Natural killer cell treated with Interleukin-12 subunit alpha and Interleukin-12 subunit beta and Interleukin-15 and Interleukin-18, amount 100 ng/mL, for 72 hours (primary cell): ENCODE measurements around the gene GNG8. TPM values are rescaled to one million over a fixed set of nuclear protein-coding genes. Genes with fewer than 3 reads are reported as not detected.

Source experiments
- ATAC-seq, 2 donors: fragments of 150-1000 bp; cut with Tn5 transposase in 1 of 2; sonication (Bioruptor Pico), chemical (Tn5 transposase) in 1 of 2; 2 replicates each; pipeline ENCODE4 v1.10.0; 2021
- DNase-seq: peaks from one replicate; pipeline ENCODE4 v3.0.0; 2022; ENCODE audit warnings: low spot score
- H3K27ac Mint-ChIP-seq, 2 donors: 1 replicate in 1 of 2; 2 replicates in 1 of 2; pipeline ENCODE4 v1.8.0; 2022; ENCODE audit warnings: mixed read lengths in 2 of 2, mild to moderate bottlenecking in 1 of 2, moderate library complexity in 1 of 2
- H3K27me3 Mint-ChIP-seq, 2 donors: 1 replicate in 1 of 2; 2 replicates in 1 of 2; pipeline ENCODE4 v1.8.0; 2022; ENCODE audit warnings: mixed read lengths in 2 of 2
- H3K36me3 Mint-ChIP-seq: one replicate; pipeline ENCODE4 v1.8.0; 2022; ENCODE audit warnings: mixed read lengths
- H3K4me1 Mint-ChIP-seq, 2 donors: 1 replicate in 1 of 2; 2 replicates in 1 of 2; pipeline ENCODE4 v1.8.0; 2022; ENCODE audit warnings: low read depth in 2 of 2, mixed read lengths in 2 of 2, mild to moderate bottlenecking in 1 of 2
- H3K4me3 Mint-ChIP-seq: one replicate; pipeline ENCODE4 v1.8.0; 2022; ENCODE audit warnings: mixed read lengths
- H3K9me3 Mint-ChIP-seq: 2 replicates; pipeline ENCODE4 v1.8.0; 2022; ENCODE audit warnings: mixed read lengths
- total RNA-seq, 2 donors: library from RNA; stranded (reverse); gene quantifications; one replicate each; pipeline ENCODE4 v1.2.3, GENCODE V29; 2022

Gene GNG8
- total RNA-seq, 2 donors from 2014 or later = 3.0 TPM; not detected in 1

DNA sequence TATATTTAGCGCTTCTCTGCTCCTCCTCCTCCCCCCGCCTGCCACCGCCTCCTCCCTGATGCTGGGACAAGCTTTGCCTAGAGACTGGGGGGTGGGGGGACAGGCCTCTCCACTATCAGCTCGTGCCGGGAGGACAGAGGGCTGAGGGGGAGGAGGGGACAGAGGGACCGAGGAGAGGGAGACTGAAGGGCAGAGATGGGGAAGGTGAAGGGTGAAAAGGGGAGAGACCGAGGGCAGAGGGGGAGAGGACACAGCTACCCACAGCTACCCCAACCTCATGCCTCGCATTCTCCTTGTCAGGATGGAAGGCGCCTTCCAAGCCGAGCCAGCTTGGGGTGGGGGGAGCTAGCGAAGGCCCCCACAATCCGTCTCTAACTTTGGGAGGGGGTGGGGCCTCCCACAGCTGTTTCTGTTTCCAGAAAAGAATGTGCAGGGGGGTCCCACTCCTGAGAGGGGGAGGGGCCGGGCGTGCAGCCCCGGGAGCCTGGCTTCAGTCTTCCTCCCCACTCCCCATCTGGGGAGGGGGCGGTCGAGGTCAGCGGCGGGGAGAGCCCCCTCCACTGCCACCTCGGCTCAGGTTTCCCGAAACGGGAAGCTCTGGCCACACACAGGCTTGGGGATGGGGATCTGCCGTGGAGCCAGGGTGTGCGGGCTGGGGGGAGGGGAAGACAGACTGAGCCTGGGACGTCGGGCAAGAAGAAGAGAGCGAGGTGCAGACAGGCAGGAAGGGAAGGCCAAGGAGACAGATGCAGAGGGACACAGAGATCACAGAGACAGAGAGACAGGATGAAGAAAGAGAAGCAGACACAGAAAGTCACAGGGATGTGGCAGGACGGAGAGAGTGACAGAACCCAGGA, 23.4 kb upstream of the GNG8 start:
- peaks cover 20 to 37% of the 10 kb centered on the region in 2 donors for H3K27me3 Mint-ChIP-seq
- H3K27ac Mint-ChIP-seq = no peak overlapping the region
- no peaks in the 10 kb centered on the region for H3K36me3 Mint-ChIP-seq
- no peak for DNase-seq
- H3K4me3 Mint-ChIP-seq = peak overlapping the region; percentile 78
- H3K9me3 Mint-ChIP-seq = no peaks in the 10 kb centered on the region
- ATAC-seq = no peak
- H3K4me1 Mint-ChIP-seq = peaks cover 16 to 20% of the 10 kb centered on the region in 2 donors

DNA sequence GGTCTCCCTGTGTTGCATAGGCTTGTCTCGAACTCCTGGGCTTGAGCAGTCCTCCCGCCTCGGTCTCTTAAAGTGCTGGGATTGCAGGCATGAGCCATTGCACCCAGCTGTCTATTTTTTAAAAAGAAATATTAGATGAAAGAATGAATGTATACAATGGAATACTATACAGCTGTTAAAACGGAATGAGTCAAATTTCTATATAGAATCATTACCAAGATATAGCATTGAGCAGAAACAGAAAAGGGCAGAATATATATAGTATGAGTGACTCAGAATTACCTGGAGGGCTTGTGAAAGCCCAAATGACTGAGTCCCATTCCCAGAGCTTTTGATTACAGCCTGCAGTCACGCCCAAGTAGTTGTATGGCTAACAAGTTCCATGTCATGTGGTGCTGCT, 20.5 kb upstream of the GNG8 start:
- H3K4me3 Mint-ChIP-seq = no peak overlapping the region
- no peak for ATAC-seq

DNA sequence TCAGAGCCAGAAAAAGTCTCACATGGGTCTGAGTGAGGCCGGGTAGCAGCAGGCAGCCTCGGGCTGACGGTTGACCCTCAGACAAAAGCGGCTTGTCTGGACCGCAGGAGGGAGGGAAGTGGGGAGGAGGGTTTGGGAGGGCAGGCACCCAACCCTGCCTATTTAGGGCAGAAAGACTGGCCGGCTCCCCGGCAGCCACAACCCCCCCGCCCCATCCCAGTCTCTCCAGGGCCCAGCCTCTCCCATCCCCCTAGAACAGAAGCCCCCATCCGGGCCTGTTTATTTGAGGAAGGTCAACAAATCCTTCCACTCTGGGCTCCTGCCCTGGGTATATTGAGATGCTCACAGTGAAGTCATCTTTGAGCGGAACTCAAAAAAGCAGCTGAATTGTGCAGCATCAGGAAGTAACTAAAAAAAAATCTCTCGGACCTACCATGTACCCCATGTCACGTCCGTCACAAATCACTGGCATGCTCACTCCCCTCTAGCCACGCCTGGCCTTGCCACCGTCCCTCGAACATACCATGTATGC, 18.7 kb upstream of the GNG8 start:
- no peak for DNase-seq
- H3K27me3 Mint-ChIP-seq = peaks cover 35 to 54% of the 10 kb centered on the region in 2 donors
- H3K4me3 Mint-ChIP-seq = no peak overlapping the region
- H3K27ac Mint-ChIP-seq = peak overlapping the region in 1 of 2 donors; percentile 9
- ATAC-seq = peak in 1 of 2 donors; percentile 24
- H3K36me3 Mint-ChIP-seq = no peaks in the 10 kb centered on the region
- H3K9me3 Mint-ChIP-seq = no peaks in the 10 kb centered on the region
- peaks cover 3 to 5% of the 10 kb centered on the region in 2 donors for H3K4me1 Mint-ChIP-seq

More for the DNA sequence above, 20.5 kb upstream of the GNG8 start:
- Mint-ChIP-seq H3K36me3 (no peaks in the 10 kb centered on the region), H3K27ac (no peak overlapping the region), H3K4me1 (peaks cover 7 to 13% of the 10 kb centered on the region in 2 donors), H3K9me3 (no peaks in the 10 kb centered on the region), H3K27me3 (peaks cover 27 to 40% of the 10 kb centered on the region in 2 donors)
- DNase-seq = no peak

DNA sequence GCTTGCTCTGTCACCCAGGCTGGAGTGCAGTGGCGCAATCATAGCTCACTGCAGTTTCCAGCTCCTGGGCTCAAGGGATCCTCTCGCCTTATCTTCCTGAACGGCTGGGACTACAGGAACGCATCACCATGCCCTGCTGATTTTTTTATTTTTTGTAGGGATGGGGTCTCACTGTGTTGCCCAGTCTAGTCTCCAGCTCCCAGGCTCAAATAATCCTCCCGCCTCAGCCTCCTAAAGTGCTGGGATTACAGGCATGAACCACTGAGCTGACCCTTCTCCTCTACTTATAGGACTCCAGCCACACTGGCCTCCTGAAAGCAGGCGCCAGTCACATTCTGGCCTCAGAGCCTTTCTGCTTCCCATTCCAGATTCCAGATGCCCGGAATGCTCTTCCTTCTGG, 14.4 kb upstream of the GNG8 start:
- H3K27me3 Mint-ChIP-seq = peaks cover 37 to 59% of the 10 kb centered on the region in 2 donors
- no peak for DNase-seq
- no peaks in the 10 kb centered on the region for H3K9me3 Mint-ChIP-seq
- no peaks in the 10 kb centered on the region for H3K36me3 Mint-ChIP-seq
- ATAC-seq = no peak
- no peak overlapping the region for H3K27ac Mint-ChIP-seq
- peaks cover 0 to 8% of the 10 kb centered on the region in 2 donors for H3K4me1 Mint-ChIP-seq
- H3K4me3 Mint-ChIP-seq = no peak overlapping the region

DNA sequence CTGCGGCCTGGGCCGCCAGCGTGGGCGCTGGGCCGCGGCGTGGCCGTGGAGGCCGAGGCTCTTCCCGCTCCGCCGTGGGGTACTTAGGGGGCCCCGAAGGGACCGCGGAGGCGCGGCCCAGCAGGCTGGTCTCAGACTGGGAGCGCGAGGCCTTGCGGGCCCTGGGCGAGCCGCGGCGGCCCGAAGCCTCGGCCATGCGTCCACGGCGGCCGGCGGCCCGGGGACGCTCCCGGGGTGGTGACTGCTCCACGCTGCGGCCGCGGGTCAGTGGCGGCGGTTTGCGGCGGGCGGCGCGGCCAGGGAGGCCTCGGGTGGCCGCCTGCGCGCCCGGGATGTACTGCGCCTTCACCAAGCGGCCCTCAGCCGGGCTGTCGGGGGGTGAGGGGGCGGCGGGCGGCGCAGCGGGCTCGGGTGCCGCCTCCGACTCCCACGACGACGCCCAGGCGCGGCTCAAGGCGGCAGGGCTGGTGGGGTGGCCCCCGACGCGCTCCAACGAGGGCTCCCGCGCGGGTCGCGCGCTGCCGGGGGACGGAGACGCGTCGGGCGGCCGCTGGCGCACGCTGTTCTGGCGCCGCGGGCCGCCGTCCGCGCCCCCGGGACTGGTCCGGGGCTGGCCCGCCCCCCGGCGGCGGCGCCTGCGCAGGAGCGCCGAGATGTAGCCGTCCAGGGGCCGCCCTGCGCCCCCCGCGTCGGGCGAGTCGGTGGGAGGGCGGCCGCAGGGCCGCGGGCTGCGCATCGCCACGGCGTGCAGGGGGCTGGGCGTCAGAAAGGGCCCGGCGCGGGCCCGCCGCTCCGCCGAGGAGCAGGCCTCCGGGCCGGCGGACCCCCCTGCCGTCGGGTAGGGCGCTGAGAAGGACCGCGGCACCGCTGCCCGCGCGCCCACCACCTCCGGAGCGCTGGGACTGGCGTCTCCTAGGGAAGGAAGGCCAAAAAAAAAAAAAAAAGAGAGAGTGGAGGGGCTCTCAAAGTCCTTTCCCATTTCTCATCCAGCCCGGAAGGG, 13.3 kb upstream of the GNG8 start:
- DNase-seq (no peak), ATAC-seq (no peak)
- peaks cover 0 to 8% of the 10 kb centered on the region in 2 donors for H3K4me1 Mint-ChIP-seq
- no peak overlapping the region for H3K27ac Mint-ChIP-seq
- no peaks in the 10 kb centered on the region for H3K36me3 Mint-ChIP-seq
- H3K27me3 Mint-ChIP-seq = peaks cover 33 to 57% of the 10 kb centered on the region in 2 donors
- no peaks in the 10 kb centered on the region for H3K9me3 Mint-ChIP-seq
- no peak overlapping the region for H3K4me3 Mint-ChIP-seq

DNA sequence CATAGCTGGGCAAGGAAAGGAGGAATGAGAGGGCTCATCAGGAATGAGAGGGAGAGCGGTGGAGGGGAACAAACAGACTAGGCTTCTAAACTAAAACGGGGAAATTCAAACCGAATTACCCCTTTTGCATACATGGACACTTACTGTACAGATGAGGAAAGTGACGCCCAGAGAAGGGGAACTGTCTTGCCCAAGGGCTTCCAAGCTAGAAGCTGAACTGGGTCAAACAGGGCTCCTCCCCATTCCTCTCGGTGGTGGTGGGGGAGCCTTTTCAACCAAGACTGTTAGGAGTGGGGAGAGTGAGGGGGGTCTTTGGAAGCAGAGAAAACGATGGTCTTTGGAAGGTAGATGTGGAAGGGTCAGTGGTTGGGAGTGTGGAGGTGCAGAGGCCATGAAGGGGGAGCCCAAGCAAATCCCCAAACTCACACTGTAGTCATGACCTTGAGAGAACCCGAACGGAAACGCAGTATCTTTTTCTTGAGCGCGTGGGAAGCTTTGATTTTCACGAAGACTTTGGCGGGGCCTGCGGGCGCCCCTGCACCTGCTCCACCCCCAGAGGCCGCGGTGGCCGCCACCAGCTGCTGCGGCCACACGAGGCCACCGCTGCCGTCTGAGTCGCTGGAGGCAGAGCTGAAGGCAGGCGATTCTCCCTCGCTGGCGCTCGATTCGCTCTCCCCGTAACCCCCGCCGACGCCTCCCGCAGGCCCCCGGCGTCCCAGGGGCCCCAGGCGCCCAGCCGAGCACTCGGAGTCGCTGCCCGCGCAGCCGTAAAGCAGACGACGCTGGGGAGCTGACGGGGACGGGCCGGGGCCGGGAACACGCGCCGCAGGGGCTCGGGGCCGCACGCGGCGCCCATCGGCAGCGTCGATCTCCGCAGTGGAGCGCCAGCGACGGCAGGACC, 12.3 kb upstream of the GNG8 start:
- Mint-ChIP-seq H3K4me1 (peaks cover 0 to 8% of the 10 kb centered on the region in 2 donors), H3K27me3 (peaks cover 27 to 47% of the 10 kb centered on the region in 2 donors), H3K9me3 (no peaks in the 10 kb centered on the region), H3K27ac (peak overlapping the region in 1 of 2 donors; percentile 71), H3K36me3 (no peaks in the 10 kb centered on the region), H3K4me3 (no peak overlapping the region)
- DNase-seq (no peak), ATAC-seq (peak in 1 of 2 donors; percentile 52)

DNA sequence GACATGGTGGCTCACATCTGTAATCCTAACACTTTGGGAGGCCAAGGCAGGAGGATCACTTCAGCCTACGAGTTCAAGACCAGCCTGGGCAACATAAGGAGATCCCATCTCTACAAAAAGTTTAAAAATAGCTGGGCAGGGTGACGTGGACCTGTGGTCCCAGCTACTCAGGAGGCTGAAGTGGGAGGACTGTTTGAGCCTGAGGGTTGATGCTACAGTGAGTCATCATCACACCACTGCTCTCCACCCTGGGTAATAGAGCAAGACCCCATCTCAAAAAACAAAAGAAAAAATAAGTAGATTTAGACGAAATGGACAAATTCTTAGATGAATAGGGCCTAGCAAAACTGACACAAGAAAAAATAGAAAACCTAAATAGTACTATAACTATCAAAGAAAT, 10.4 kb upstream of the GNG8 start:
- Mint-ChIP-seq H3K27me3 (peaks cover 28 to 48% of the 10 kb centered on the region in 2 donors), H3K4me3 (no peak overlapping the region), H3K36me3 (no peaks in the 10 kb centered on the region), H3K27ac (no peak overlapping the region), H3K4me1 (peaks cover 0 to 8% of the 10 kb centered on the region in 2 donors), H3K9me3 (no peaks in the 10 kb centered on the region)
- DNase-seq (no peak), ATAC-seq (no peak)

DNA sequence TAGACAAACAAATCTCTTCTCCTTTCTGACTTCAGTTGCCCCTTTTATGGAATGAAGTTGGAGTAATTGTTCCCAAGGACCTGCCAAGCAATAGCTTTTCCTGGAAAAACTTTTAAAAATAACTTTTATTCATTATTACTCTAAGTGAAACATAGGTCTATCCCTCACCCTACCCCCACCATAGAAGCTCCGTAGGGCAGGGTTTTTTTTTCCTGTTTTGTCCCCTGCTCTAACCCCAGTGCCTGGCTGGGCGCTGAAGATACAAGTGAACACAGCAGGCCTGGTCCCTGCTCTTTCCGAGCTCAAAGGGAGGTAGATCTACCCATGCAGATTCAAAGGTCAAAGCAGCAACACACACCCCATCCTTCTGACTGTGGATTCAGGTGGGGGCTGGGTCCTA, 8.7 kb upstream of the GNG8 start:
- Mint-ChIP-seq H3K27me3 (peaks cover 21 to 40% of the 10 kb centered on the region in 2 donors), H3K4me3 (no peak overlapping the region), H3K4me1 (peaks cover 0 to 8% of the 10 kb centered on the region in 2 donors)

DNA sequence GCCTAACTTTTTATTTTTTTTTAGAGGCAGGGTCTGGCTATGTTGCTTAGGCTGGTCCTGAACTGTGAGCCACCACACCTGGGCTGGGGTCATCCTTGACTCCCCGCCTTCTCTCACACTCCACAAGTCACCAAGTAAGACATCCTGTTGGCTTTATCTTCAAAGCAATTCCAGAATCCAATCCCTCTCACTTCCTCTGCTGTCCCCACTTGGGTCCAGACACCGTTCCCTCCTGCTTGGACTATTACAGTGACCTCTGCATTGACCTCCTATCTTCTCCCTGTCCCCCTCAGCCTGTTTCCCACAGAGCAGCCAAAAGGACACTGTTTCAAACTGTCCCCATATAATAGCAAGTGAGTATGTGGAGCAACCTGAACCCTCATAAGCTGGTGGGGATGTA, 4.7 kb upstream of the GNG8 start:
- Mint-ChIP-seq H3K4me3 (peak overlapping the region; percentile 68), H3K9me3 (no peaks in the 10 kb centered on the region), H3K4me1 (peaks cover 0 to 3% of the 10 kb centered on the region in 2 donors), H3K27ac (no peak overlapping the region), H3K36me3 (no peaks in the 10 kb centered on the region), H3K27me3 (peaks cover 15 to 24% of the 10 kb centered on the region in 2 donors)
- DNase-seq (no peak), ATAC-seq (no peak)

More for the DNA sequence above, 8.7 kb upstream of the GNG8 start:
- Mint-ChIP-seq H3K9me3 (no peaks in the 10 kb centered on the region), H3K27ac (no peak overlapping the region), H3K36me3 (no peaks in the 10 kb centered on the region)
- DNase-seq = no peak
- ATAC-seq = no peak

DNA sequence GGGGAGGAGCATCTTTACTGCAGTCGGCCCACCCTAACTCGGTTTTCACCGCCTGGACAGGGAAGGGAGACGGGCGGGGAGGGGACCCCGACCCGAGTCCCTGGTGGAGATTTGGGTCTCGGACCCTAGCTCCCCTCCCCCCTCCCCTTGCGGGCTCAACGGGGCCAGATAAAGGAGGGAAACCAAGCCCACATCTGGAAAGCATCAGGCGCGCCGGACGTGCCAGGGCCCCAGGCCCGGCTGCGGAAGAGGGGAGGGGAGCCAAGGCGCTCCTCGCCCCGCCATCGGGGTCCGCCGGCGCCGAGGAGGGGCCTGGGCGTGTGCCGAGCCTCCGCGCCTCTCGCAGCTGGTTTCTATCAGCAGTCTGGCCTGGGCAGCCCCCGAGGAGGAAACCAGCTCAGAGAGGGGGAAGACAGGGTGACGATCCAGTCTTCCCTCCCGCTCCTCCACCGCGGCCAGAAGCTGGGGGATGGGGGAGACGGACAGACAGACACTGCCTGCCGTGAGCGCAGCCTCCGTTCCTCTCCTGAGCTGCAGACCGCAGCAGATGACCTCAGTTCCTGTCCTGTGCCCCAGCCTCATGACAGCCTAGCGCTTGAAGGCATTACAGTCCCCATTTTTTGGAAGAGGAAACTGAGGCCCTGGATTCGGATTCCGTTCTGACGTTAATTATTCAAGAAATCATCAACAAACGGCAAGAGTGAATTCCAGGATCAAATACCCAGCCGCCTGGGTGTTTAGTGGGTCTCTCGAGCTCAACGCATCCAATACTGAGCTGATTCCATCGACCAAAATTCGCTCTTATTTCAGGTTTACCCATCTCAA, 3.6 kb upstream of the GNG8 start:
- no peak overlapping the region for H3K27ac Mint-ChIP-seq
- DNase-seq (no peak), ATAC-seq (peak; percentile 54 to 60)
- no peaks in the 10 kb centered on the region for H3K9me3 Mint-ChIP-seq
- peaks cover 16 to 25% of the 10 kb centered on the region in 2 donors for H3K27me3 Mint-ChIP-seq
- no peaks in the 10 kb centered on the region for H3K36me3 Mint-ChIP-seq
- no peak overlapping the region for H3K4me3 Mint-ChIP-seq
- H3K4me1 Mint-ChIP-seq = peaks cover 0 to 6% of the 10 kb centered on the region in 2 donors

DNA sequence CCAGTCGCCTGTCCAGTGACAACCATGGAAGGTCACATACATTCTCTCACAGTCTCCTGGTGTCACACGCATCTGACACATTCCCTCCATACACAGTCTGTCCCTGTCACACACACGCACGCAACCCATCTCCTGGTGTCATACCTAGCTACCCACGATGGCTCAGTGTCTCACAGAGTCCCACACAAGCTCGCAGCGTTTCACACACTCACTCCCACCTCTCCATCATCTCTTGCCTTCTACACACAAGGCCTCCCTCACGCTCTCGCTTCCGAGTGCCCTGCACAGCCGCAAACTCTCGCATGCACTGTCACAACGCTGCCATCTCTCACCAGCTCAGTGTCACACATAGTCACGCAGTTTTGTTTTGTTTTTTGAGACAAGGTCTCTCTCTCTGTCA, 1.2 kb upstream of the GNG8 start:
- Mint-ChIP-seq H3K27ac (no peak overlapping the region), H3K36me3 (no peaks in the 10 kb centered on the region), H3K4me1 (peaks cover 10 to 17% of the 10 kb centered on the region in 2 donors), H3K27me3 (peaks cover 18 to 26% of the 10 kb centered on the region in 2 donors), H3K9me3 (no peaks in the 10 kb centered on the region), H3K4me3 (no peak overlapping the region)
- no peak for DNase-seq
- ATAC-seq = no peak

DNA sequence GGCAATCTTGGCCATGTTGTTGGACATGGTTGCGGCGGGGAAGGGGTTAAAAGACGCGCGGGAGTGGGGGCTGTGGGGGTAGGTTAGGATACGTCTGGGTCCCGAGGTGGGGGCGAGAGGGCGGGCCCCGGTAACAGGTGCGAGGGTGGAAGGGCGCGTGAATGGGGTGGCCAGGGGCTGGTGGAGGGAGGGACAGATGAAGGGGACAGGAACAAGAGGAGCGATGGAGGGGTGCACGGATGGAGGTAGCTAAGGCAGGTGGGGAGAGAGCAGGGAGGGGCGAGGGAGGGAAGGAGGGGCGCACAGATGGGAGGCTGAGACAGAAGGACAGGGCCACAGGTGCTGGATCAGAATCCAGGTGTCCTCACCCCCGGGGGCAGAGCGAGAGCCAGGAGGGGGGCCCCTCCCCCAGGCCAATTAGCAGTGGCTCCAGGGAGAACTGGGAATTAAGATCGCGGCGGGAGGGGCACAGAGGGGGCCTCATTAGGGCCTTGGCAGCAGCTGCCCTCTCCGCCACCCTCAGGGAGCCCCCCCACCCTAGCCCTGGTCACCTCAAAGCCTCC, 1.3 kb downstream of the GNG8 start:
- Mint-ChIP-seq H3K4me1 (peaks cover 10 to 17% of the 10 kb centered on the region in 2 donors), H3K27me3 (peaks cover 13 to 17% of the 10 kb centered on the region in 2 donors), H3K4me3 (no peak overlapping the region), H3K27ac (peak overlapping the region in 1 of 2 donors; percentile 18), H3K36me3 (no peaks in the 10 kb centered on the region), H3K9me3 (no peaks in the 10 kb centered on the region)
- DNase-seq (no peak), ATAC-seq (no peak)
